ENCODE results near the gene PRKAG2.
"Not testable (repeated sequence)": the region's sequence is repeated elsewhere in the genome, so short reads cannot be mapped to it uniquely, and the experiment has no call there.

PRKAG2 gene

DNA sequence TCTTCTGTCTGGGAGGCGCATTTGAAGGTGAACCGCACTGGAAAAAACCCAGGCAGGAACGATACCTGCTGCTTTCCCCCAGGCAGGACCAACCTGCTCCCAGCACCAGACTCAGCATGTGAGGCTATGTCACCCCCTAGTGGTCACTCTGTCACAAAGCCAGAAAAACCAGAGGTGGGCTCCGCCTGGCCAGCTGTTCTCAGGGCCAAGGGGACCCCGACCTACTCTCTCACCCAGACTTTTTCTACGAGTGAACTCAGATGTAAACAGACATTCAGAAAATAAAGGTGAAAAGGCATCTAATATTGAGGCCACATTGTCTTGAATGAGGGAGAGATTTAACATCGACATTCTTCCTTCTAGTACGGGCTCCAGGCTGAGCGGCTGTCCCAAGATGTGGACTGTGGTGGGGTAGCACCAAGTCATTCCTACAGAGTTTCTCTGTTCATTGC lies 117.3 kb downstream of the PRKAG2 start:
- DNase-seq = peak; percentile 27

DNA sequence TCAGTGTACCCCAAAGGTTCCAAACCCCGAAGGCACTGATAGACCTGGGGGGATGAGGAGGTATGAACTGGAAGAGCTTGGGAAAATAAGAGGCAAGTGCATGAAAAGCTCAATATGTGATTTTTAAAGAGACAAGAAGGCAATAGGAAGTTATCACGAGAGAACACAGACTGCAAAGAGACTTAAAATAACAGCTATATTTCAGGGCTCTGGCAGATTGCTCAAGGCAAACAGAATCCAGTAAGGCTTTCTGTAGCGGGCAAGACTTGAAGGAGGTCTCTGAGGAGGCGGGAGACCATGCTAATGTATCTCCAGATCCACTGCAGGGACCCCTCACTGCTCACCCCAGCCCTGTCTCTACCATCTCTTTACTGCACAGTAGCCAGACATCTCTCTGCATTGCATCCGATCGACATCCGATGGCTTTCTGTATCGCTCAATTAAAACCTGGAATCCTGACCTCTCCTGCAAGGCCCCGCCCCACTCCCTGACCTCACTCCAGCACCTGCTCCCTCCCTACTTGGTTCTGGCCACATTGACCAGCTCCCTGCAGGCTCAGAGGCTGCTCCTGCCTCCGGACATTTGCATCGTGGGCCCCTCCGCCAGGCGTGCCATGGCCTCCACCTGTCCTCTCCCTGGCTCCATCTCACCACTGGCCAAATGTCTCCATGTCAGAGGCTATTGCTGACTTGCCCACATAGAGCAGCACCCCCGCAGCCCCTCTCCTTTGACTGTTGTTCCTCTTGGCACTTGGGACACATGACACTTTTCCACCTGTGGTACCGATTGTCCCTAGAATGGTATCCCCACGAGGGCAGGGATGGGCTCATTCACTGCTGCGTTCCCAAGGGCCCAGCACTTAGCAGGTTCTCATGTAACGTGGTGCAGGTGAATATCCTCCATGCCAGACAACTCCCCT lies 118.0 kb downstream of the PRKAG2 start:
- no peak for DNase-seq

DNA sequence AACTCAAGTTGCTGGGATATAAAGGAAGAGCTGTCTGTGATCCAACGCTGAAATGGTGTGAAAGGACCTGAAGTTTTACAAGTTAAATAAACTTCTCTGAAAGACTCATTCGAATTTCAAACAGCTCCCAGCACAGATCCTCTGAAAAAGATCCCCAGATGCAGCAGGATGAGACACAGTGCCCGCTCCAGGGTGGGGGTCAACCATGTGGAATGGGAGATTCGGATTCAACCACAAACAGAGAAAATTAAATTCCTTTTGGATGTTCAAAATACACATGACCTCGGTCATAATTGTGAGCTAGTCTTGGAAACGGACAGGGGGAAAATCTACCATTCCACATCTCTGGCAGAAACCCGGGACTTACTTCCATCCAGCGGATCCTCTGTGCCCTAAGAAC lies 119.6 kb downstream of the PRKAG2 start:
- DNase-seq = no peak

DNA sequence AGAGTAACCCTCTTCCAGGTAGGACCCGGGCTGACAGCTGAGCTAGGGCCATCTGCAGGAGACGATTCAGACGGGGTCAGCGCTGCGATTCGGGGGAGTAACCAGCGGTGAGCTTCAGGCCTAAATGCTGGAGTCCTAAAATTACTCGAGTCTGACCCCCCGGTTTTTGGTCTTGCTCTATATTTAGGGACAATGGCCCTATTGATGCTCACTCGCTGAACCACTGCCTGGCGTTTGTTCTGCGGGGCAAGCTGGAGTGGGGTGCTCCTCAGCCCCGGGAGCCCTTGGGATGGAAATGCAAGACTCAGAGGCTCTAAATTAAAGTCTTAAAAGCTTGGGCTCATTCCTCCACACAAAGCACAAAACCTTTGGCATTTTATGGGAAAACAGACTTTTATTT lies 120.0 kb downstream of the PRKAG2 start:
- no peak for DNase-seq

DNA sequence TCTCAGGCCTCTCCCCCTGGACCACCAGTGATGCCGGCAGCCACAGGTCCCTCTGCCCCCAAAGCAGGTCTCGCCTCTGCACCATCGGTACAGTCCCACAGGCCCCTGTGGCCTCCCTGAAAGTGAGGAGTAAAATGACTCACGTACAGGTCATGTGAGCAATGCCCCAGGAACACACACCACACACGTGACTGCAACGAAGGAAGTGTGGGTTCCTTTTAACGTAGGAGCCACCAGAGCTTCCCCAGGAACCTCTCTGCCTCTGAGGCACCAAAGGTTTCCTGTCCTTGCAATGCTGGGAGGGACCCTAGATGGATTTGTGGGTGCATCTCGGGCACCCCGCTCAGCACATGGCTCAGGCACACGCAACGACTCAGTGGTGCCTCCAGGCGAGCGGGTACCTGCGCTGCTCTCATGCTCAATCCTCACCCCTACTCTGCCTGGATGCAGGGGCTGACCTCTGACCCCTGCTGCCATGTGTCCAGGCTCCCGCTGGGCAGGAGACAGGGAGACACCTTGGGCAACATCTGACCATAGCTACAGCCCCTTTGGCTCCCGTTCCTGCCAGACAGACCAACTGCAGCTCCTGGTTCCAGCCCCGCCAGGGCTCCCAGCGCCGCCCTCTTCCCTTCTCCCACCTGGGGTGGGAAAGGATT lies 120.7 kb downstream of the PRKAG2 start:
- peak; percentile 41 for DNase-seq

DNA sequence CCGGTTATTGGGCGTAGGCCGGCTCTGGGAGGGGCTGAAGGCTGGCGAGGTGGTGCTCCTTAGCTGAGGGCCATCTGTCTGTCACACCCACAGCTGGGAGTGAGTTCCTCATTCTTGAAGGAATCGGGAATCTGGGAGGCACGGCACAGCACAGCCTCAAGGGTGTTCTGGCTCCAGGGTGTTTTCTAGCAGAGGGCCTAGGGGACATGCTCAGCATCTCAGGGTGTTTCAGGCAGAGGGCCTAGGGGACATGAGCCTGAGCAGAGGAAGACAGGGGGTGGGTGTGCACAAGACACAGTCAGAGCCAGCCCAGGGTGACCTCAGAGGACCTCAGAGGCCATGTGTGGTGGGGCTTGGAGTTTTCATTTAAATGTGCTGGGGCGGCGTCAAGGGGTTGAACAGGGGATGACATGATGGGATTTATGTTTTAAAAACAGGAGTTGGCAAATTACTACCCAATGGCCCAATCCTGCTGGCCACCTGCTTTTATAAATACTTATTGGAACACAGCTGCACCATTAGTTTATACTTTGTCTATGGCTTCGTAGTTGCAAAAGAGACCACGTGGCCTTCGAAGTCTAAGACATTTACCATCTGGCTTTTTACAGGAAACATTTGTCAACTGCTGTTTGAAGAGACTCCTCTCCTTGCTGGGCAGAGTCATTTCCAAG lies 121.6 kb downstream of the PRKAG2 start:
- no peak for DNase-seq

DNA sequence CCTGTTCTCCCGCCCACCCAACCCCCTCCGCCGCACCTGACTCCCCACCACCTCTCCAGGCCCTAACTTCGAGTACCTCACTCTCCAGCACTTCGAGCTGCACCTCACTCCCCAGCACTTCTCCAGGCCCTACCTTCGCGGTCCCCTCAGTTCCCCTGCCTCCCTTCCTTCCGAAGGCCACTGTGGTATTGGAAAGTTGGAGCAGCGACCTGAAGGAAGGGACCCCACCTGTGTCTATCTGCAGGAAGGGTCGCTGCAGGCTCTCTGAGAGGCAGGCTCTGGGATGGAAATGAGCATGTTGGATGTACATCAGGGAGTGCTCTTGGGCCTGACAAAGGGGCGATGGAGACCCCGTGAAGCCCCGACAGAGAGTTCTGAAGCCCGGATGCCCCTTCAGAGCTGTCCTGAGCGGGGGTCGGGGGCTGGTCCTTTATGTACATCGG lies 122.2 kb downstream of the PRKAG2 start:
- DNase-seq = no peak

DNA sequence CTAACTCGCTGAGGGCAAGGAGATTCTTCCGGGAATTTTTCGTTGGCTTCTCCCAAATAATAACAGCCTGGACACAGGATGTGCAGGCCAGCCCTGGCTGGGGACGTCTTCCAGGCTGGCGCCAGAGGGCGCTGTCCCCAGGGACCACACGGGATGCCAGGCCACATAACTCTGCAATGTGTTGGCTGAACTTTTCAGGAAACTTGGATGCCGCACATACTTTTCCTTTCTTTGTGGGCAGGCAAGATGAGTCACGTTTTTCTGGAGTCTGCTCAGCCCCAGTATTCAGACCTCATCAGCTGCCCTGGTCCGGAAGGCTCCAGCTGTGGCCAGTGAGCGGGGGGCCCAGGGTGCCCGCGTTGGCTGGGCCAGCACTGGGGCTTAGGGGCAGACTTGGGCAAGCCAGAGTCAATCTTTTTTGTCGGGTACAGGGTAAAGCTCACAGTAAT lies 122.7 kb downstream of the PRKAG2 start:
- DNase-seq = no peak

DNA sequence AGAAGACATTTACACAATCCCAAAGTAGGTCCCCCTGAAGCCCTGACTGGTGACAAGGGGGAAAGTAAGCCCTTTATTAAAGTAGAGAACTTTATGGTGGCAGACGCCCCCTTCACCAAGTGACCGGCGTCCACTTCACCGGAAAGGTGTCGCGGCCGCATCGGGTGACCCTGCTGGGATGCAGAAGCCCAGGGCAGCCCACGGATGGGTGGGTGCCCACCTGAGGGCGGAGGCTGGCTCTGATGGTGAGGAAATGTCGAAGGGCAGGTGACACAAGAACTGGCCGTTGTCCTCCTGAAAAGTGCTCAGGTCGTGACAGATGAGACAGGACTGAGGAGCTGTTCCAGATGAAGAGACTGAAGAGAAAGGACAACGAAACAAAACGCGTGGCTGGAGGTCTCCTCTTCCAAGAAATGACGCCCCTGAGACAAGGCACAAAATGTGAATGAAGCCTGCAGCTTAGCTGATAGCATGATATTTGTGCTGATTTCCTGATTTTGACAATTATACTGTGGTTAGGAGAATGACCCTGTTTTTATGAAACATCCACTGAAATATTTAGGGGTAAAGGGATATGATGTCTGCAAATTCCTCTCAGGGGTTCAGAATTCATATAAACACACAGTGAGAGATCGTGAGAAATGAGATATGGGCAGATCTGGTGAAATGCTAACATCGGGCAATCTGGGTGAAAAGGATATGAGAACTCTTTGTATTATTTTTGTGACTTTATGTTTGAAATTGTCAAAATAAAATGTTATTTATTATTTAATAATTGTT lies 123.9 kb downstream of the PRKAG2 start:
- no peak for DNase-seq

DNA sequence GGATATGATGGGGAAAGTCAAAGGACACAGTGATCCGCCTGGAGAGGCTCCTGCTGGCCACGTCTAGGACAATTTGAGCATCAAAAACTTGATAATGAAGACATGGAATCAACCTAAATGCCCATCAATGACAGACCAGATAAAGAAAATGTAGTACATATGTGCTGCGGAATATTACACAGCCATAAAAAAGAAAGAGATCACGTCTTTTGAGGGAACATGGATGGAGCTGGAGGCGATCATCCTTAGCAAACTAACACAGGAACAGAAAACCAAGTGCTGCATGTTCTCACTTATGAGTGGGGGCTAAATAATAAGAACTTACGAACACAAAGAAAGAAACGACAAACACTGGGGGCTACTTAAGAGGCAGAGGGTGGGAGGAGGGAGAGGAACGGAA lies 124.9 kb downstream of the PRKAG2 start:
- no peak for DNase-seq

DNA sequence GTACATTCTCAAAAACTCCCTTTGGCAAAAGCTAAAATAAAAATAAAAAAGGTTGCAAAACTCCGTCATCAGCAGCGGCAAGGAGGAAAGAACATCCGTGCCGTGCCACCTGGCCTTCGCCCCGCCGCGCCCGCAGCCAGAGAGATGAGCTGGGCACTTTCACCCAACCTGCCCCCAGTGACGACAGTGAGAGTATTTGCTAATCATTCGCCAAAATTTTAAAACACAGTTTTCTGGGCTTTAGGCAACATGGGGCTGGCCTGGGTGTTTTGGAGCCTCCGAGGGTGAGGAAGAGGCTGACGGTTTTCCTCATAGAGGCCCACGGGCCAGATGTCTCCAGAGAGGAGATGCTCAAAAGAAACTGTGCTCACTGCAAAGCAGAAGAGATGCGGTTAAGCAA lies 128.2 kb downstream of the PRKAG2 start:
- DNase-seq = no peak

DNA sequence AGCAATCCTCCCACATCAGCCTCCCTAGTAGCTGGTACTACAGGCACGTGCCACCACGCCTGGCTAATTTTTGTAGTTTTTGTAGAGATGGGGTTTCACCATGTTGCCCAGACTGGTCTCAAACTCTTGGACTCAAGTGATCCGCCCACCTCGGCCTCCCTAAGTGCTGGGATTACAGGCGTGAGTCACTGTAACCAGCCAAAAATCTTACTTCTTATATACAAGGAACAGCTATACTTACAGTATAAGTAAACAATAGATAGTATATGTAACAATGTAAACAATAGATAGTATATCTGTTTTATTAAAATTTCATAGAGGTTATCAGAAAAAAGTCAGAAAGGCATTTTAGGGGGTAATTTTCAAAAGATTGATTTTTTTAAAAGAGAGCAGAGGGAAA lies 128.9 kb downstream of the PRKAG2 start:
- DNase-seq = not testable (repeated sequence)

DNA sequence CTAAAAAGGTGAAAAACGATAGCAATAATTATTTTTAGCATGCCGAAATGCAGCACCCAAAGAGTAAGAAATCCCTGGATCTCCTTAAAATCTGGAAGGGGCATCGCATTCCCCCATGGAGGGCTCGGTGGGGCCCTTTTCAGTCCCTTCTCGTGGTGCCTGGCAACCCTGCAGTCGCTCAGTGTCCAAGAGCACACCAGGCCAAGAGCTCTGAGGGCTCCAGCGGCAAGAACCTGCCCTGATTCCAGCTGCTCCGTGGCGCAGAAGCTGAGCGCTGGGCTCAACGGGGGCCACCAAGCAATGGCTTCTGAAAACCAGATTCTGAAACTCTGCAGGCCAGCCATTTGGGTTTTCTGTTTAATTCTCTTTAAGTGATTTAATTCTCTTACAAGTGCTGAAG lies 131.2 kb downstream of the PRKAG2 start:
- no peak for DNase-seq

DNA sequence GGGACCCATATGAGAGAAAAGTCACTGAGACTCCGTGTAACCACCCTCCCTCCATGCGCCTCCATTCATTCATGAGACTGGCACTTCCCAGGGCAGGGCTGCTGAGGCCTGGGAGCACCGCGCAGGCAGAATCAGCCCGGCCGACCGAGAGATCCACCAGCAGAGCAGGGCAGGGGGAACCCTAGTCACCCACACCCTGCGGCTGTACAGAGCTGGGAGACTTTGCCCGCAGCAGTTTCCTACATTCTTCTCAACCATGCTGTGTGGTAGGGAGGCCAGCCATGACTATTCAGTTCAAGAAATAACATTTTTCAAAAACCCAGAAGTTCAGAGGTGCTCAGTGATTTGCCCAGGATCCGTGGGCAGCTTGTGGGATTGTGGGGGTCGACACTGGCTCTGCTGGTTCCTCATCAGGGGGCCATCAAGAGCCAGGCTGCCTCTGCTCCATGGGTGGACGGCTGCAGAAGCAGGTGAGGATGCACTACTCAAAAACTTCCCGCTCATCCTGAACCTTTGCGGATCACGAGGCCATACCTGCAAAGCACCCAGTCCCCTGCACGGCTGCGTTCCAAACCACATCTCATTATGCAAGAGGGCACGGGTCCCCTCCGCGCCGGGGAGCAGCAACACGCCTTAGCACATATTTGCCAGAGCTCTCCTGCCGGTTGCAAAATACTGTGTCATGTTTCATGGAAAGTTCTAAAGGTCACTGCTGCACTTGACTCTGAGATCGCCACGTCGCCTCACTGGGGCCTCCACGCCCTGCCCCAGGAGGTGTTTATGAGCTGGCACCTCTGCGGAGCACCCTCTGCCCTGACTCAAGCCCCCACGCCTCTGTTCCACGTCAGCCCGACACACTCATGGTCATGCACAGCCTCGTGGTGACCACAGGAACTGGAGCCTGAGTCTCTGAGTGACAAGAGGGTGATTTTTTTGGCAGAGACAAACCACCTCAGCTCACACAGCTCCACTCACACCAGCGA lies 132.0 kb downstream of the PRKAG2 start:
- no peak for DNase-seq

DNA sequence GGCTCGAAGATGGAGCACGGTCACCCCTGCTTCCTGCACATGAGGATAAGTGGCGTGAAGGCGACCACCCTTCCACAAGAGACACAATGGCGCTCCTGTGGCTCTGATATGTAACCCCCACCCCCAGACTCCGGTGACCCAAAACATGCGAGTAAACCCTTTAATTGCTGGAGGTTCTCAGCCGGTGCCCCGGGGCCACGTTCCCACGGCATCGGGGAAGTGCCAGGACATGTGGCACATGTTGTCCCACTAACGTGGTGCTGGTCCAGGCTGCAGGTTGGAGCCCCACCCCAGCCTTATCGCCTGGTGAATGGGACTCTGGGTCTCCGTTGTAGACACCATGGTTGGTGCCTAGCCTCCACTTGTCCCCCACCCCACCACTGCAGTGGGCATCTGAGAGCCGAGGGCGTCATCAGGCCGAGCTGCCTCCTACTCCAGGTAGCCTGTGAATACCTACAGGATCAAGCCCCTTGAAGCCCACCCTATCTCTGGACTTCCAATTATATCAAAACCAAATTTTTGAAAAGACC lies 132.8 kb downstream of the PRKAG2 start:
- no peak for DNase-seq

DNA sequence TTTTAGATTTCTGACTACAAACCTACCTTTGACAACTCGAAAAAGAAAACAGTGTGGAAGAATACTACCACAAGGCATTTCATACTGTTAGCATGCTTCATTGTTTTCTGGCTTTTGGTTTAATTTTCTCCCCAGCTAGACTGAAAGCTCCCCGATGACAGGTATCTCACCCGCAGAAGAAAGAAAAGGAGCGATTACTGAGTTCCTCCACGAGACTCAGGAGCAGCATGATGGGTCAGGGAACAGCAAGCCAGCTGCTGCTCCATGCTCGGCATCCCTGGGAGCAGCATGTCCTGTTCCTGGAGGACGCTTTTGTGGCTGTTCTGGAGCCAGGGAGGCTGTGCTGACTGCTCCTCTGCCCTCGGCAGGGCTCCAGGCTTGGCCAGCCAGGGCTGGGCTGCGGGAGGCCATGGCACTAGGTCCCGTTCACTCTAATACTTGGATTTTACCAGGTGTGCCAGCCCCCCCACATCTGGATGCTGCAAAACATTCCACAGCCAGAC lies 133.4 kb downstream of the PRKAG2 start:
- no peak for DNase-seq

DNA sequence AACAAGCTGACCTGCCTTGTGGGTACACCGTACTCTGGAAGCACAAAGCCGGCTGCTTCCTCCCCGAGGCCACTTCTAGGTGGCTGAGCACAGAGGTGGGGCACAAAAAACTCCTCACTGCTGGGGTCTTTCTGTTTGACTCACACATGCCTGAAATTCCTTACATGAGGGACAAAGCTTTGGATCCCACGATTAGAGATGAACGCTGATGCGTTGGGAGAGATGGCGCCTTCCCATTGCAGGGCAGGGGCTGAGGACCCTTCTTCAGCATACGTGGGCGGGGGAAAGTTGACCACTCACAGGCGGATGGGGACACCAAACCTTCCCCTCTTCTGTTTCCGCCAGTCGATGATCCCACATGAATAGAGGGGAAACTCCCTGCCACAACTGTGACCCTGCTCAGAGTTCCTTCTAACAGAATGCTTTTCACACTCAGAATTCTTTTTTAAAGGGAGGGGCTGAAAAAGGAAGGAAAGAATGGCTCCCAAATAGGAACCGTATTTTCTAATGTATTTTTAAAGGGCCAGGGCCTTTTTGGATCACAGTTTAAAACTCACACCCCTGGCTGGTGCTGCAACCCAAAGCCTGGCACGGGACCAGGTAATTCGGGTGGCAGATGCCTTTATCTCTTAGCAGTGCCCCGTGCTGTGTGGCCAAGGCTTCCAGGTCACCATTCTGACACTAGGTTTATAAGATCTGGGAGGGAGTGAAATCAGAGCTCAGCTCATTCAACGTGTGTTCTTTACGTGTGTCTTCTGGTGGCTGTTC lies 134.0 kb downstream of the PRKAG2 start:
- no peak for DNase-seq

DNA sequence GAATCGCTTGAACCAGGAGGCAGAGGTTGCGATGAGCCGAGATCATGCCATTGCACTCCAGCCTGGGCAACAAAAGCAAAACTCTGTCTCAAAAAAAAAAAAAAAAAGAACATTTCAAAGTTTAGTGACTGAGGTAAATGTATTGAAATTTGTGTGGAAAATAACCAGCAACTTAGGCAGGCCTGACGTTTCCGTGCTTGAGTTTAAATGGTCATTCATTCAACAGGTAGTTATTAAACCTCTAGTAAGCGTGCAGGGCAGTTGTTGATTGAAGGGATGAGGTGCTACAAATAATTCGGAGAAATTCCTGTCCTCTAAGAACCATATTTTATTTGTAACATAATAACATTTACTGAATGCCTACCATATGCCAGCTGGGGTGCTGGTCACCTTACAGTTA lies 135.3 kb downstream of the PRKAG2 start:
- DNase-seq = no peak

DNA sequence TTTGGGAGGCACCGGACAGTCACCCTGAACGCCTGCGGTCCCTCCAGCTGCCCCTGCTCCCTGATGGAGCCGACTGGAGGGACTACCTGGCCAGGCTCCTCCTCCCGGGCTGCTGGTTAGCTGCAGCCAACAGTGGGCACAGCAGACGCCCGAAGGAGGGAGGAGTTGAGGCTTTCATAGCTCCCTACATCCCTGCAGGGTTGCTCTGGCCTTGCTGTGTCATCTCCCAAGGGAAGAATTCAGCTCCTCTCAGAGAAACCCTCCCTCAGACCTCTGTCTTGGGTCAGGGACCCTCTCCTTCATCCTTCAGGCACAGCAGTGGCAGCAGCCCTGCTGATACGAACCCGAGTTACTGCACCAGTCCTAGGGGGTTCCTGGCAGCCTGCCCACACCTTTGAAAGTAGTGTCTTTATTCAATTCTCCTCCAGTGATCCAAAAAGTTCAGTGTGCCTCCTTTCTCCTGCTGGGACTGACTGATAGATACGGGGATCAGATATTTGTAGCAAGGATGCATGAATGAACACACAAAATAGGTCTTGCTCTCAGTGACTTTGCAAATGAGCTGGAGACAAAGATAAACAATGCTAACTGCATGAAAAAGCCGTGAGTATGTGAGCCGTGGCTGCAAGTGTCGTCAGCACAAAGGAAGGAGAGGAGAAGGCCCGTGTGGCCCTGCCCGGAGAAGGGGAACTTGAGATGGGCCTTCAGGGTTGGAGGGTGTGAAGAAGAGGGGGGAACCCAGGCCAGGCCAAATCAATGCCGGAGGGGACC lies 136.6 kb downstream of the PRKAG2 start:
- DNase-seq = no peak

Measured in activated effector memory CD4-positive, alpha-beta T cell treated with Interleukin-2 at 50 U/mL for 16 hours (primary cell).